ENCODE results near the gene POLR2E.

DNA sequence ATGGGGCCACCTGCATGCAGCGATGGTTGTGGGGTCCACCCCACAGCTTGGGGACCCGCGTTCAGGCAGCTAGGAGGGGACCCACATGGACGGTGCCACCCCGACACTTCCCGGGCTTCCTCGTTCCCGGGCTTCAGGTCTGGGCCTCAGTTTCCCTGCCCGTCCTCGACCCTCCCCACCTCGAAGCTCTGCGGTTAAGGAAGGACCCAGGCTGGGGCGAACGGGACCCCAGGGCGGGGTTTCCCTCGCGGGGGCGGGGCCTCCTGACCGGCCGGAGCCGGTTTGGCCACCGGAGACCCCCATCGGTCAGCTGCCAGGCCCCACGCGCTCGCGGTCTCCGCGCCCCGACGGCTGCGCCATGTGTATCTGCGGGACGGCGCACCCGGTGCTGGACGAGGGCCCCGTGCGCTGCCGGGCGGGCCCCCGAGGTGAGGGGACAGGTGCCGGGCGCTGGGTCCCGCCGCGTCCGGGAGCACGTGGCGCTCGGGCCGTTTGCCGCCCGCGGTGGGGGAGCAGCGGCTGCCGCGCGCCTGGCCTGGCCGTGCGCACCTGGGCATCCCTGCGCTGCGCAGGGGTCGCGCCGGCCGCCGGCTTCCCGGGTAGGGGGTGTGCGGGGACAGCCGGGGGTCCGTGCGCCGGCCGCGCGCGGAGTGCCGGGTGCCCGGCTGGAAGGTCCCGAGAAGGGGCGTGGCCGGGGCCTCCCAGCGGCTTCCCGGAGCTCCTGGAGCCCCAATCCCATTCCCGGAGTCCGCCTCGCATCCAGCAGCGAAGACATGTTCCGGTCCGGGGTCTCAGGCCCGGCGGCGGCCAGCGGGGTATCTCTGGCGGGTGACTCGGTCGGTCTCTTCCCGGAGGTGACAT, 24.0 kb downstream of the POLR2E start:
- TF ChIP-seq CTCF (IDR thresholded peaks at IDR 0.05 in 2 of 3, conservative IDR thresholded peaks at IDR 0.05 in 1 of 3; ENCODE audit: control insufficient read depth in 2 of 3, extremely low read depth in 1 of 3, insufficient read depth in 1 of 3, low read depth in 3 of 3, low read length in 3 of 3) (no peak), SUZ12 (IDR thresholded peaks at IDR 0.05; ENCODE audit: unreplicated experiment) (no peak), MAX (IDR thresholded peaks at IDR 0.05; ENCODE audit: low read depth, low read length) (no peak), MEF2A (IDR thresholded peaks at IDR 0.05; ENCODE audit: insufficient read depth, low read depth, low read length) (no peak), EGR1 (IDR thresholded peaks at IDR 0.05; ENCODE audit: borderline replicate concordance in 1 of 2, low read depth in 2 of 2, low read length in 2 of 2) (no peak), FOXM1 (IDR thresholded peaks at IDR 0.05; ENCODE audit: low read depth, low read length) (no peak)
- TF ChIP-seq, protein P1, sequence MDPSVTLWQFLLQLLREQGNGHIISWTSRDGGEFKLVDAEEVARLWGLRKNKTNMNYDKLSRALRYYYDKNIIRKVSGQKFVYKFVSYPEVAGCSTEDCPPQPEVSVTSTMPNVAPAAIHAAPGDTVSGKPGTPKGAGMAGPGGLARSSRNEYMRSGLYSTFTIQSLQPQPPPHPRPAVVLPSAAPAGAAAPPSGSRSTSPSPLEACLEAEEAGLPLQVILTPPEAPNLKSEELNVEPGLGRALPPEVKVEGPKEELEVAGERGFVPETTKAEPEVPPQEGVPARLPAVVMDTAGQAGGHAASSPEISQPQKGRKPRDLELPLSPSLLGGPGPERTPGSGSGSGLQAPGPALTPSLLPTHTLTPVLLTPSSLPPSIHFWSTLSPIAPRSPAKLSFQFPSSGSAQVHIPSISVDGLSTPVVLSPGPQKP (IDR thresholded peaks at IDR 0.05; ENCODE audit: low read depth, low read length) = no peak
- TF ChIP-seq, protein P2, sequence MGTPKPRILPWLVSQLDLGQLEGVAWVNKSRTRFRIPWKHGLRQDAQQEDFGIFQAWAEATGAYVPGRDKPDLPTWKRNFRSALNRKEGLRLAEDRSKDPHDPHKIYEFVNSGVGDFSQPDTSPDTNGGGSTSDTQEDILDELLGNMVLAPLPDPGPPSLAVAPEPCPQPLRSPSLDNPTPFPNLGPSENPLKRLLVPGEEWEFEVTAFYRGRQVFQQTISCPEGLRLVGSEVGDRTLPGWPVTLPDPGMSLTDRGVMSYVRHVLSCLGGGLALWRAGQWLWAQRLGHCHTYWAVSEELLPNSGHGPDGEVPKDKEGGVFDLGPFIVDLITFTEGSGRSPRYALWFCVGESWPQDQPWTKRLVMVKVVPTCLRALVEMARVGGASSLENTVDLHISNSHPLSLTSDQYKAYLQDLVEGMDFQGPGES (IDR thresholded peaks at IDR 0.05) = no peak

All from GM12878 (cell line).